ENCODE results near the gene LOXHD1.

DNA sequence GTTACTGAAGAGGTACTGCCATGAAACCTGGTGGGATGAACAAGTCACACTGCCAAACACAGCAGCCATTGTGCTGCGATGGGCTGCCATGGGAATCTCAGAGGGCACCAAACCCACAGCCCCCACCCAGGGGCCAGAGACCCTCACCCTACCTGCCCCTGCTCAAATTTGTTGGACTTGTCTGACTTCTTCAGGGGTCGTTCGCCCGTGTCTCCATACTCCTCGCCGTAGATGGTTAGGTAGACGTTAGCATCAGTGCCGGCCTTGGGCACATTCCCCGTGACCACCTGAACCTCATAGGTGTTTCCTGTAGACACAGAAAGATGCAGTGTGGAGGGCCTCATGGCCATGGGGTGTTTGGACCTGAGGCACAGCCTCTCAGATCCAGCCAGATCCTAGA lies 97.7 kb downstream of the LOXHD1 start:
- TF ChIP-seq NR2F6 (IDR thresholded peaks at IDR 0.05) (no peak), NR2F6 (CRISPR knock-in tag; IDR thresholded peaks at IDR 0.05) (no peak), POLR2A (IDR thresholded peaks at IDR 0.05; ENCODE audit: insufficient read depth in 1 of 2, low read depth in 2 of 2, low read length in 2 of 2) (no peak), ISL2 (CRISPR knock-in tag; IDR thresholded peaks at IDR 0.05) (no peak), GABPA (IDR thresholded peaks at IDR 0.05; ENCODE audit: low read depth, low read length) (no peak), GABPA (CRISPR knock-in tag; IDR thresholded peaks at IDR 0.05; ENCODE audit: low read depth) (no peak), POLR2AphosphoS2 (IDR thresholded peaks at IDR 0.05; ENCODE audit: low read depth, low read length) (no peak), KAT8 (CRISPR knock-in tag; IDR thresholded peaks at IDR 0.05) (no peak), BRCA1 (CRISPR knock-in tag; IDR thresholded peaks at IDR 0.05) (no peak)
- TF ChIP-seq, protein P1, sequence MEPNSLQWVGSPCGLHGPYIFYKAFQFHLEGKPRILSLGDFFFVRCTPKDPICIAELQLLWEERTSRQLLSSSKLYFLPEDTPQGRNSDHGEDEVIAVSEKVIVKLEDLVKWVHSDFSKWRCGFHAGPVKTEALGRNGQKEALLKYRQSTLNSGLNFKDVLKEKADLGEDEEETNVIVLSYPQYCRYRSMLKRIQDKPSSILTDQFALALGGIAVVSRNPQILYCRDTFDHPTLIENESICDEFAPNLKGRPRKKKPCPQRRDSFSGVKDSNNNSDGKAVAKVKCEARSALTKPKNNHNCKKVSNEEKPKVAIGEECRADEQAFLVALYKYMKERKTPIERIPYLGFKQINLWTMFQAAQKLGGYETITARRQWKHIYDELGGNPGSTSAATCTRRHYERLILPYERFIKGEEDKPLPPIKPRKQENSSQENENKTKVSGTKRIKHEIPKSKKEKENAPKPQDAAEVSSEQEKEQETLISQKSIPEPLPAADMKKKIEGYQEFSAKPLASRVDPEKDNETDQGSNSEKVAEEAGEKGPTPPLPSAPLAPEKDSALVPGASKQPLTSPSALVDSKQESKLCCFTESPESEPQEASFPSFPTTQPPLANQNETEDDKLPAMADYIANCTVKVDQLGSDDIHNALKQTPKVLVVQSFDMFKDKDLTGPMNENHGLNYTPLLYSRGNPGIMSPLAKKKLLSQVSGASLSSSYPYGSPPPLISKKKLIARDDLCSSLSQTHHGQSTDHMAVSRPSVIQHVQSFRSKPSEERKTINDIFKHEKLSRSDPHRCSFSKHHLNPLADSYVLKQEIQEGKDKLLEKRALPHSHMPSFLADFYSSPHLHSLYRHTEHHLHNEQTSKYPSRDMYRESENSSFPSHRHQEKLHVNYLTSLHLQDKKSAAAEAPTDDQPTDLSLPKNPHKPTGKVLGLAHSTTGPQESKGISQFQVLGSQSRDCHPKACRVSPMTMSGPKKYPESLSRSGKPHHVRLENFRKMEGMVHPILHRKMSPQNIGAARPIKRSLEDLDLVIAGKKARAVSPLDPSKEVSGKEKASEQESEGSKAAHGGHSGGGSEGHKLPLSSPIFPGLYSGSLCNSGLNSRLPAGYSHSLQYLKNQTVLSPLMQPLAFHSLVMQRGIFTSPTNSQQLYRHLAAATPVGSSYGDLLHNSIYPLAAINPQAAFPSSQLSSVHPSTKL (CRISPR knock-in tag; IDR thresholded peaks at IDR 0.05): no peak
- TF ChIP-seq, protein P2, sequence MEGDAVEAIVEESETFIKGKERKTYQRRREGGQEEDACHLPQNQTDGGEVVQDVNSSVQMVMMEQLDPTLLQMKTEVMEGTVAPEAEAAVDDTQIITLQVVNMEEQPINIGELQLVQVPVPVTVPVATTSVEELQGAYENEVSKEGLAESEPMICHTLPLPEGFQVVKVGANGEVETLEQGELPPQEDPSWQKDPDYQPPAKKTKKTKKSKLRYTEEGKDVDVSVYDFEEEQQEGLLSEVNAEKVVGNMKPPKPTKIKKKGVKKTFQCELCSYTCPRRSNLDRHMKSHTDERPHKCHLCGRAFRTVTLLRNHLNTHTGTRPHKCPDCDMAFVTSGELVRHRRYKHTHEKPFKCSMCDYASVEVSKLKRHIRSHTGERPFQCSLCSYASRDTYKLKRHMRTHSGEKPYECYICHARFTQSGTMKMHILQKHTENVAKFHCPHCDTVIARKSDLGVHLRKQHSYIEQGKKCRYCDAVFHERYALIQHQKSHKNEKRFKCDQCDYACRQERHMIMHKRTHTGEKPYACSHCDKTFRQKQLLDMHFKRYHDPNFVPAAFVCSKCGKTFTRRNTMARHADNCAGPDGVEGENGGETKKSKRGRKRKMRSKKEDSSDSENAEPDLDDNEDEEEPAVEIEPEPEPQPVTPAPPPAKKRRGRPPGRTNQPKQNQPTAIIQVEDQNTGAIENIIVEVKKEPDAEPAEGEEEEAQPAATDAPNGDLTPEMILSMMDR (CRISPR knock-in tag; IDR thresholded peaks at IDR 0.05): no peak
